Heart right ventricle (tissue), 16 donors: ENCODE results near the gene FUNDC1. TPM values are rescaled to one million over a fixed set of nuclear protein-coding genes. Genes with fewer than 3 reads are reported as not detected.

Source experiments
- ATAC-seq, 8 donors: fragments of 200-7000 bp; cut with Tn5 transposase; one replicate each; pipeline ENCODE4 v1.9.1; 2020; ENCODE audit warnings: mild to moderate bottlenecking in 8 of 8, moderate library complexity in 8 of 8, moderate number of reproducible peaks in 1 of 8
- DNase-seq, 2 donors: peaks; one replicate each; pipeline ENCODE4 v3.0.0-alpha.2; 2020
- H3K27ac ChIP-seq, 10 donors: fragments of 200-600 bp; sonication (generic) in 2 of 10; one replicate each; pipeline versions ENCODE4 v1.5.0 to v1.8.0; 2020 to 2022; ENCODE audit warnings: mild to moderate bottlenecking in 3 of 10
- H3K27me3 ChIP-seq, 7 donors: fragments of 200-600 bp; one replicate each; pipeline ENCODE4 v1.8.0; 2021 to 2022; ENCODE audit warnings: mild to moderate bottlenecking in 2 of 7
- H3K36me3 ChIP-seq, 9 donors: fragments of 200-600 bp; sonication (generic) in 1 of 9; one replicate each; pipeline versions ENCODE4 v1.5.0 to v1.8.0; 2020 to 2022; ENCODE audit warnings: mild to moderate bottlenecking in 2 of 9
- H3K4me1 ChIP-seq, 9 donors: fragments of 200-600 bp; sonication (generic) in 1 of 9; one replicate each; pipeline versions ENCODE4 v1.5.0 to v1.8.0; 2020 to 2022; ENCODE audit warnings: mild to moderate bottlenecking in 4 of 9
- H3K4me3 ChIP-seq, 10 donors: fragments of 200-600 bp; sonication (generic) in 2 of 10; one replicate each; pipeline versions ENCODE4 v1.5.0 to v1.8.0; 2020 to 2022; ENCODE audit warnings: mild to moderate bottlenecking in 7 of 10, moderate library complexity in 2 of 10
- H3K9me3 ChIP-seq, 11 donors: fragments of 200-600 bp in 10 of 11; sonication (generic) in 2 of 11; one replicate each; pipeline versions ENCODE4 v1.5.0 to v1.8.0; 2013 to 2022; ENCODE audit warnings: mild to moderate bottlenecking in 2 of 11, control low read depth in 1 of 11, moderate library complexity in 1 of 11
- WGBS, 2 donors: extraction: QIAGEN DNeasy Blood & Tissue Kit; methylation state at CpG; one replicate each; pipeline ENCODE4 v1.1.7; 2013; ENCODE audit warnings: inconsistent platforms in 1 of 2; 5-methylcytosine and 5-hydroxymethylcytosine counted together
- intact Hi-C, 10 donors: fragments of 100-400 bp; cut with DNase I; formaldehyde crosslinking; loops; one replicate each; pipeline versions ENCODE4 v1.11.1 to v1.14.2; 2022
- polyA plus RNA-seq, 2 donors: library from polyadenylated mRNA; stranded (reverse); fragments of 200-250 nt; gene quantifications; one replicate each; pipeline ENCODE4 v1.2.3, GENCODE V29; 2013
- total RNA-seq, 10 donors: library from RNA; stranded (reverse); fragmentation: NEBNext Ultra II Directional in 3 of 10; extraction: Animal tissue kit (Norgen Biotek cat#: 25700) in 3 of 10; gene quantifications; one replicate each; pipeline versions ENCODE4 v1.2.1 to v1.2.4, GENCODE V29; 2021 to 2023
- TF ChIP-seq, protein P1 (sequence below), 9 donors: fragments of 200-600 bp; sonication (generic) in 2 of 9; IDR thresholded peaks; one replicate each; pipeline versions ENCODE4 v1.5.0 to v1.8.0; 2021 to 2022; ENCODE audit warnings: antibody characterized with exemption in 9 of 9, mild to moderate bottlenecking in 5 of 9, moderate library complexity in 1 of 9
- donor health status: Arrhythmogenic right ventricular cardiomyopathy.
- donor health status: ischemic (EF 13 %, LVEDD 7.1; RV severe dilation, severe dysfunction).
- donor health status: healthy with polysubstance abuse.
- donor health status: DM: no; HTN: yes; CAD: no.
- donor health status: DM: no; HTN: no; CAD: no.
- donor health status: ischemic (EF 25% LVEDD 6.9; RV normal size, moderate dysfunction).
- donor health status: ischemic (EF 25% LVEDD 5.7; RV mildly dilated, moderate dysfunction).
- donor health status: healthy.
- donor health status: DM: yes; HTN: yes; CAD: no.
- donor health status: Ischemic cardiomyopathy.
- donor health status: ischemic (EF 35%, LVEDD 5.7; RV mildly dilated, moderate dysfunction).
- donor health status: nonischemic (EF 11% LVEDD 7.7; RV severe dilation, severe dysfunction).
- donor health status: DM: yes; HTN: yes; CAD: no.
- donor health status: PGD.
- donor health status: ischemic (EF 29% LVEDD 5.4; RV normal size, mild dysfunction).
- donor health status: nonischemic (EF 23%, LVEDD 6.1; RV moderate dilation, normal function).

Gene FUNDC1
- total and polyA plus RNA-seq, 12 donors: 17.8 to 32.1 (median 26.4) TPM

- TF ChIP-seq, protein P1, sequence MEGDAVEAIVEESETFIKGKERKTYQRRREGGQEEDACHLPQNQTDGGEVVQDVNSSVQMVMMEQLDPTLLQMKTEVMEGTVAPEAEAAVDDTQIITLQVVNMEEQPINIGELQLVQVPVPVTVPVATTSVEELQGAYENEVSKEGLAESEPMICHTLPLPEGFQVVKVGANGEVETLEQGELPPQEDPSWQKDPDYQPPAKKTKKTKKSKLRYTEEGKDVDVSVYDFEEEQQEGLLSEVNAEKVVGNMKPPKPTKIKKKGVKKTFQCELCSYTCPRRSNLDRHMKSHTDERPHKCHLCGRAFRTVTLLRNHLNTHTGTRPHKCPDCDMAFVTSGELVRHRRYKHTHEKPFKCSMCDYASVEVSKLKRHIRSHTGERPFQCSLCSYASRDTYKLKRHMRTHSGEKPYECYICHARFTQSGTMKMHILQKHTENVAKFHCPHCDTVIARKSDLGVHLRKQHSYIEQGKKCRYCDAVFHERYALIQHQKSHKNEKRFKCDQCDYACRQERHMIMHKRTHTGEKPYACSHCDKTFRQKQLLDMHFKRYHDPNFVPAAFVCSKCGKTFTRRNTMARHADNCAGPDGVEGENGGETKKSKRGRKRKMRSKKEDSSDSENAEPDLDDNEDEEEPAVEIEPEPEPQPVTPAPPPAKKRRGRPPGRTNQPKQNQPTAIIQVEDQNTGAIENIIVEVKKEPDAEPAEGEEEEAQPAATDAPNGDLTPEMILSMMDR (IDR thresholded peaks at IDR 0.05): no peak
- Histone ChIP-seq H3K27me3 (peaks cover 0 to 31% (median 0%) of the 10 kb centered on the region in 7 donors), H3K4me1 (no peaks in the 10 kb centered on the region), H3K27ac (no peak overlapping the region), H3K36me3 (no peaks in the 10 kb centered on the region), H3K4me3 (no peak overlapping the region), H3K9me3 (no peaks in the 10 kb centered on the region)
- ATAC-seq (no peak), DNase-seq (no peak)
- intact Hi-C loops: no loop called here
- WGBS, 2 donors: 84 to 86% methylated on average over 2 of the region's 2 CpGs
Observed at GRCh38 chrX:44507292-44507691, 35.4 kb downstream of the FUNDC1 start.

- Histone ChIP-seq H3K9me3 (no peaks in the 10 kb centered on the region), H3K36me3 (no peaks in the 10 kb centered on the region), H3K4me3 (no peak overlapping the region), H3K4me1 (no peaks in the 10 kb centered on the region), H3K27ac (no peak overlapping the region), H3K27me3 (peaks cover 0 to 36% (median 0%) of the 10 kb centered on the region in 7 donors)
- WGBS, 2 donors: 90 to 95% methylated on average over 2 of the region's 2 CpGs
- intact Hi-C loops: no loop called here
- TF ChIP-seq, protein P1 (IDR thresholded peaks at IDR 0.05): no peak
- ATAC-seq: no peak
- DNase-seq: no peak
Observed at GRCh38 chrX:44506678-44507077, 36.0 kb downstream of the FUNDC1 start.

DNA sequence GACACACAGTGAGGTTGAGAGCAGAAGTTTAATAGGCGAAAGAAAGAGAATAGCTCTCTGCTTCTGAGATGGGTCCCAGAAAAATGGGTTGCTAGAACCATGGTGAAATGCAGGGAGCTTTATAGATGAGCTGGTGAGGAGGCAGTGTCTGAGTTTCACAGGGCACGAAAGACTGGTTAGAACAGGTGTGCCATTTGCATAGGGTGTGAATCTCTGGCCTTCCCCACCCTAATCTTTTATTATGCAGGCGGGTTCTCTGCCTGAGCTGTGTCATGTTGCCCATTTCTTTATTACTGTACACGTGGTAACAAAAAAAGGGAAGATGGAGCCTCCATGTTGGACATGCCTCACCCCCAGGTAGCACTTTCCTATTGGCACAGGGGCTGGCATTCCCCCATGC lies 39.1 kb downstream of the FUNDC1 start:
- Histone ChIP-seq H3K27me3 (peaks cover 0 to 41% (median 0%) of the 10 kb centered on the region in 7 donors), H3K4me3 (no peak overlapping the region), H3K36me3 (no peaks in the 10 kb centered on the region), H3K27ac (no peak overlapping the region), H3K4me1 (no peaks in the 10 kb centered on the region), H3K9me3 (no peaks in the 10 kb centered on the region)
- DNase-seq (no peak), ATAC-seq (no peak)
- intact Hi-C loops: no loop called here
- TF ChIP-seq, protein P1 (IDR thresholded peaks at IDR 0.05): no peak
- 60 to 72% methylated on average over 4 of the region's 4 CpGs for WGBS, 2 donors

DNA sequence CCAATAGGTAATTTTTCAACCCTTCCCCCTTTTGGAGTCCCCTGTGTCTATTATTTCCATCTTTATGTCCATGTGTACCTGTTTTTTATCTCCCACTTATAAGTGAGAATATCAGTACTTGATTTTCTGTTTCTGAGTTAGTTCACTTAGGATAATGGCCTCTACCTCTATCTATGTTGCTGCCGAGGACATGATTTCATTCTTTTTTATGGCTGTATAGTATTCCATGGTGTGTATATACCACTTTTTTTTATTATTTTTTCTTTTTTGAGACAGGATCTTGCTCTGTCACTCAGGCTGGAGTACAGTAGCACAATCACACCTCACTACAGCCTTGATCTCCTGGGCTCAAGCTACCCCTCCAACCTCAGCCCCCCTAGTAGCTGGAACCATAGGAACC lies 47.6 kb downstream of the FUNDC1 start:
- Histone ChIP-seq H3K36me3 (no peaks in the 10 kb centered on the region), H3K27ac (no peak overlapping the region), H3K9me3 (peaks cover 0 to 5% (median 0%) of the 10 kb centered on the region in 11 donors), H3K4me1 (no peaks in the 10 kb centered on the region), H3K27me3 (peaks cover 0 to 26% (median 0%) of the 10 kb centered on the region in 7 donors), H3K4me3 (no peak overlapping the region)
- DNase-seq (no peak), ATAC-seq (no peak)
- intact Hi-C loops: no loop called here
- TF ChIP-seq, protein P1 (IDR thresholded peaks at IDR 0.05): no peak
- 95 to 100% methylated on average over 1 of the region's 1 CpG for WGBS, 2 donors
